IMR-90 (cell line): ENCODE results near the gene LYRM9. TPM values are rescaled to one million over a fixed set of nuclear protein-coding genes. Genes with fewer than 3 reads are reported as not detected.

Experiments used
- ATAC-seq: fragments of 200-7000 bp; cut with Tn5 transposase; 2 replicates; pipeline ENCODE4 v1.9.1; 2020; ENCODE audit warnings: low read depth, mild to moderate bottlenecking, moderate library complexity
- BruUV-seq: library from RNA; stranded (reverse); fragments of 400-500 nt; replicated peaks from 2 replicates; lab custom pipeline; 2021; lab: Mats Ljungman, UMichigan
- CTCF ChIA-PET: fragments of 300-600 bp; formaldehyde crosslinking; extraction: SDS; loops from one replicate; lab custom pipeline; 2021; ENCODE audit warnings: antibody characterized with exemption; lab: Yijun Ruan, JAX
- POLR2A ChIA-PET: fragments of 300-600 bp; sonication (Branson Sonifier 250); formaldehyde crosslinking; loops from one replicate; lab custom pipeline; 2022; ENCODE audit warnings: antibody characterized with exemption; ENCODE audit not compliant: unreplicated experiment; lab: Charles Lee
- DNase-seq: peaks from one replicate; pipeline ENCODE4 v3.0.0; 2013
- H2AFZ ChIP-seq: replicated peaks from 2 replicates; pipeline ENCODE3; 2013; ENCODE audit warnings: low read length, mild to moderate bottlenecking; ENCODE audit not compliant: poor library complexity
- H2AK5ac ChIP-seq: 2 replicates; pipeline ENCODE4 v1.6.1; 2013; ENCODE audit warnings: low read depth, low read length, inconsistent platforms
- H2AK9ac ChIP-seq: replicated peaks from 2 replicates; pipeline ENCODE3; 2013; ENCODE audit warnings: mild to moderate bottlenecking, low read depth, low read length, moderate library complexity; ENCODE audit not compliant: poor library complexity
- H2BK120ac ChIP-seq: 2 replicates; pipeline ENCODE4 v1.6.1; 2013; ENCODE audit warnings: low read depth, low read length, inconsistent platforms
- H2BK15ac ChIP-seq: 3 replicates; pipeline ENCODE4 v1.6.1; 2013; ENCODE audit warnings: low read depth, low read length, inconsistent platforms
- H2BK20ac ChIP-seq: 2 replicates; pipeline ENCODE4 v1.6.1; 2013; ENCODE audit warnings: low read depth, mild to moderate bottlenecking, inconsistent platforms, low read length, moderate library complexity
- H2BK5ac ChIP-seq: 2 replicates; pipeline ENCODE4 v1.6.1; 2013; ENCODE audit warnings: mild to moderate bottlenecking, low read depth, low read length, inconsistent platforms; ENCODE audit not compliant: poor library complexity, severe bottlenecking
- H3K14ac ChIP-seq: replicated peaks from 2 replicates; pipeline ENCODE4 v1.6.1; 2013; ENCODE audit warnings: low read depth, low read length, inconsistent platforms
- H3K18ac ChIP-seq: 2 replicates; pipeline ENCODE4 v1.6.1; 2013; ENCODE audit warnings: low read depth, low read length, control low read depth
- H3K23ac ChIP-seq: 2 replicates; pipeline ENCODE4 v1.6.1; 2013; ENCODE audit warnings: low read depth, low read length, inconsistent platforms
- H3K27ac ChIP-seq: 2 replicates; pipeline ENCODE4 v1.5.1; 2013; ENCODE audit warnings: mild to moderate bottlenecking, control low read depth, low read length; ENCODE audit not compliant: insufficient read depth
- H3K27me3 ChIP-seq: 2 replicates; pipeline ENCODE4 v1.6.1; 2013; ENCODE audit warnings: low read length; ENCODE audit not compliant: control insufficient read depth, insufficient read depth
- H3K36me3 ChIP-seq: 2 replicates; pipeline ENCODE4 v1.6.1; 2013; ENCODE audit warnings: low read length, mixed read lengths; ENCODE audit not compliant: control insufficient read depth, insufficient read depth
- H3K4ac ChIP-seq: 2 replicates; pipeline ENCODE4 v1.6.1; 2013; ENCODE audit warnings: low read depth, low read length, inconsistent platforms
- H3K4me1 ChIP-seq: 2 replicates; pipeline ENCODE4 v1.6.1; 2013; ENCODE audit warnings: low read length, mixed read lengths; ENCODE audit not compliant: control insufficient read depth, insufficient read depth
- H3K4me2 ChIP-seq: 2 replicates; pipeline ENCODE4 v1.6.1; 2013; ENCODE audit warnings: low read depth, mild to moderate bottlenecking, control low read depth, low read length, moderate library complexity
- H3K4me3 ChIP-seq: 2 replicates; pipeline ENCODE4 v1.5.1; 2013; ENCODE audit warnings: low read depth, mild to moderate bottlenecking, control low read depth, low read length, moderate library complexity; ENCODE audit not compliant: insufficient read depth
- H3K56ac ChIP-seq: 2 replicates; pipeline ENCODE4 v1.6.1; 2013; ENCODE audit warnings: low read length, inconsistent platforms; ENCODE audit not compliant: insufficient read depth; ENCODE audit errors: extremely low read depth
- H3K79me1 ChIP-seq, 2 experiments: 2 replicates each; pipeline ENCODE4 v1.6.1; 2013; ENCODE audit warnings: low read length in 2 of 2, inconsistent platforms in 1 of 2, low read depth in 1 of 2
- H3K9ac ChIP-seq: 2 replicates; pipeline ENCODE4 v1.6.1; 2013; ENCODE audit warnings: low read depth, low read length, control low read depth
- H3K9me1 ChIP-seq: 2 replicates; pipeline ENCODE4 v1.6.1; 2013; ENCODE audit warnings: low read length, inconsistent platforms; ENCODE audit not compliant: insufficient read depth
- H3K9me3 ChIP-seq: 2 replicates; pipeline ENCODE4 v1.6.1; 2013; ENCODE audit warnings: low read length; ENCODE audit not compliant: control insufficient read depth, insufficient read depth
- H4K20me1 ChIP-seq: 2 replicates; pipeline ENCODE4 v1.6.1; 2013; ENCODE audit warnings: low read length, inconsistent platforms; ENCODE audit not compliant: insufficient read depth
- H4K5ac ChIP-seq: 2 replicates; pipeline ENCODE4 v1.6.1; 2013; ENCODE audit warnings: mild to moderate bottlenecking, low read depth, low read length, control low read depth
- H4K8ac ChIP-seq, 2 experiments: 2 replicates each; pipeline ENCODE4 v1.6.1; 2013; ENCODE audit warnings: low read depth in 2 of 2, low read length in 2 of 2, control low read depth in 1 of 2, inconsistent platforms in 1 of 2
- H4K91ac ChIP-seq: 2 replicates; pipeline ENCODE4 v1.6.1; 2013; ENCODE audit warnings: low read depth, low read length, inconsistent platforms; ENCODE audit not compliant: insufficient read depth
- MAZ ChIP-seq: IDR thresholded peaks from 2 replicates; pipeline ENCODE4 v1.6.1; 2012; ENCODE audit warnings: low read depth, mild to moderate bottlenecking, low read length, improper control_type of control experiment, moderate library complexity, borderline replicate concordance
- WGBS, 2 experiments: methylation state at CpG; one replicate each; pipeline versions ENCODE4 v1.1.5 to v1.1.7; 2013; ENCODE audit warnings: missing lambda C conversion rate in 2 of 2; ENCODE audit not compliant: insufficient read length in 1 of 2; ENCODE audit errors: extremely low coverage in 2 of 2; 5-methylcytosine and 5-hydroxymethylcytosine counted together
- dilution Hi-C: fragments of 300-500 bp; cut with HindIII; formaldehyde crosslinking; loops from one replicate; pipeline ENCODE4 v1.14.3; 2018; ENCODE audit warnings: low sequenced_read_pairs; ENCODE audit not compliant: unreplicated experiment
- in situ Hi-C: fragments of 300-500 bp; cut with MboI; formaldehyde crosslinking; loops from 3 replicates; pipeline ENCODE4 v1.14.3; 2019; ENCODE audit warnings: low sequenced_read_pairs, inconsistent platforms, mixed read lengths
- intact Hi-C: fragments of 100-400 bp; cut with micrococcal nuclease; formaldehyde crosslinking; loops from 2 replicates; pipeline ENCODE4 v1.10.0; 2022
- polyA plus RNA-seq, 3 experiments: library from polyadenylated mRNA; depleted of rRNA; stranded (reverse); fragments of >200 nt; gene quantifications; 2 replicates each; pipeline ENCODE4 v1.2.3, GENCODE V29; 2012; ENCODE audit warnings: low replicate concordance in 1 of 3
- total RNA-seq: library from RNA; depleted of rRNA; stranded (reverse); fragments of >200 nt; gene quantifications from 2 replicates; pipeline ENCODE4 v1.2.3, GENCODE V29; 2012
- TF ChIP-seq, protein P1 (sequence below): conservative IDR thresholded peaks from 2 replicates; pipeline ENCODE4 v1.5.1; 2012; ENCODE audit warnings: mild to moderate bottlenecking, low read depth, low read length, improper control_type of control experiment

The LYRM9 gene
- total and polyA plus RNA-seq, 2 of the 4 experiments (the other 2 are of a cell fraction): 3.2 to 4.8 TPM

GRCh38 chr17:27906623-27907022 lies 13.5 kb upstream of the LYRM9 start:
- POLR2A ChIA-PET: no interaction called here

More at GRCh38 chr17:27906623-27907022, 13.5 kb upstream of the LYRM9 start:
- H3K56ac ChIP-seq: no peak overlapping the region
- no TSS peak for BruUV-seq
- H2BK15ac ChIP-seq: no peak overlapping the region
- H3K9me3 ChIP-seq: peaks cover 2% of the 10 kb centered on the region; the same call in 1 of the 2 replicates
- H3K4me1 ChIP-seq: no peaks in the 10 kb centered on the region
- no peak overlapping the region for H3K14ac ChIP-seq
- no peak overlapping the region for H2BK120ac ChIP-seq
- H3K4ac ChIP-seq: no peak overlapping the region
- no peak overlapping the region for H3K27ac ChIP-seq
- no peaks in the 10 kb centered on the region for H3K9me1 ChIP-seq
- 0% methylated on average over 1 of the region's 3 CpGs; no CpG with 5 or more reads in 1 of the 2 experiments for WGBS, 2 experiments
- H2AK9ac ChIP-seq: no peak overlapping the region
- H2BK5ac ChIP-seq: no peak overlapping the region
- H4K8ac ChIP-seq: no peak overlapping the region
- H4K20me1 ChIP-seq: no peaks in the 10 kb centered on the region
- H4K91ac ChIP-seq: no peak overlapping the region
- H3K18ac ChIP-seq: no peak overlapping the region
- no peak overlapping the region for H2AK5ac ChIP-seq
- H2AFZ ChIP-seq: no peak overlapping the region
- H3K79me1 ChIP-seq: no peaks in the 10 kb centered on the region
- in situ Hi-C loops: no loop called here
- intact Hi-C loops: no loop called here
- no peaks in the 10 kb centered on the region for H3K36me3 ChIP-seq
- DNase-seq (no peak), ATAC-seq (no peak)
- dilution Hi-C loops: no loop called here
- TF ChIP-seq, protein P1, sequence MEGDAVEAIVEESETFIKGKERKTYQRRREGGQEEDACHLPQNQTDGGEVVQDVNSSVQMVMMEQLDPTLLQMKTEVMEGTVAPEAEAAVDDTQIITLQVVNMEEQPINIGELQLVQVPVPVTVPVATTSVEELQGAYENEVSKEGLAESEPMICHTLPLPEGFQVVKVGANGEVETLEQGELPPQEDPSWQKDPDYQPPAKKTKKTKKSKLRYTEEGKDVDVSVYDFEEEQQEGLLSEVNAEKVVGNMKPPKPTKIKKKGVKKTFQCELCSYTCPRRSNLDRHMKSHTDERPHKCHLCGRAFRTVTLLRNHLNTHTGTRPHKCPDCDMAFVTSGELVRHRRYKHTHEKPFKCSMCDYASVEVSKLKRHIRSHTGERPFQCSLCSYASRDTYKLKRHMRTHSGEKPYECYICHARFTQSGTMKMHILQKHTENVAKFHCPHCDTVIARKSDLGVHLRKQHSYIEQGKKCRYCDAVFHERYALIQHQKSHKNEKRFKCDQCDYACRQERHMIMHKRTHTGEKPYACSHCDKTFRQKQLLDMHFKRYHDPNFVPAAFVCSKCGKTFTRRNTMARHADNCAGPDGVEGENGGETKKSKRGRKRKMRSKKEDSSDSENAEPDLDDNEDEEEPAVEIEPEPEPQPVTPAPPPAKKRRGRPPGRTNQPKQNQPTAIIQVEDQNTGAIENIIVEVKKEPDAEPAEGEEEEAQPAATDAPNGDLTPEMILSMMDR: no peak
- TF ChIP-seq MAZ: no peak
- CTCF ChIA-PET: no interaction called here
- peaks cover 13% of the 10 kb centered on the region for H3K27me3 ChIP-seq
- no peak overlapping the region for H3K4me2 ChIP-seq
- H3K9ac ChIP-seq: no peak overlapping the region
- no peak overlapping the region for H4K5ac ChIP-seq
- H3K23ac ChIP-seq: no peak overlapping the region
- H3K4me3 ChIP-seq: no peak overlapping the region
- no peak overlapping the region for H2BK20ac ChIP-seq
